Stimulated activated naive CD8-positive, alpha-beta T cell treated with anti-CD3 and anti-CD28 coated beads, Interleukin-15, Interleukin-2, amounts not matched to agents 100 U/mL and 50 U/mL, for 24 hours (primary cell): ENCODE measurements around the gene CEP290.
"Not testable (repeated sequence)": the region's sequence is repeated elsewhere in the genome, so short reads cannot be mapped to it uniquely, and the experiment has no call there.

Experiments used
- ATAC-seq: fragments of 150-1000 bp; cut with Tn5 transposase; one replicate; pipeline ENCODE4 v1.10.0; 2021
- DNase-seq: peaks from one replicate; pipeline ENCODE4 v3.0.0; 2021

Gene CEP290

DNA sequence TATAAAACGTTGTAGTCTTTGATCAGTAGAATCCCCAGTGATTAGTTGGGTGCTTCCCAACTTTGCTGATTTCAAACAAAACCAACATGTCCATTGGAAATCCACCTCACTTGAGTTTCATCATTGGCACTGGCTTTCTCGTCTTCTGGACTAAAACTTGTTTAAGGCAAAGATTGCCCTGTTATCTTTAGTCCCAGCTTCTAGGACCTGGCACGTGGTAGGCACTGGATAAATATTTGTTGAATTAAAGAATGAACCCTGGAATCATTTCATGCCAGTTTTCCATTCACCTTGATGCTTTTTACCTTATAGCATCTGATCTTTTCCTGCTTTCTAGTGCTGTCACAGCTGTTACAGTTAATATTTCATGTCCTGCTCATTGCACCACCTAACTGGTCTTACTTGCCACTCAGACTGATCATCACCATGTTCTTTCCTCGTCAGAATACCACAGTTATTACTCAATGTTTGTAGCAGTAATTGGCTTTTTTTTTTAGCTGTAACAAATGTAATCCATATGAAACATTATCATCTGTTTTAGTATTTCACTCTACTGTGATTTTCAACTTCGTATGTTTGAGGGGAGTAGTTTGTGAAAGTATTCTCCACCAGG lies 105.4 kb downstream of the CEP290 start:
- ATAC-seq (no peak), DNase-seq (no peak)

DNA sequence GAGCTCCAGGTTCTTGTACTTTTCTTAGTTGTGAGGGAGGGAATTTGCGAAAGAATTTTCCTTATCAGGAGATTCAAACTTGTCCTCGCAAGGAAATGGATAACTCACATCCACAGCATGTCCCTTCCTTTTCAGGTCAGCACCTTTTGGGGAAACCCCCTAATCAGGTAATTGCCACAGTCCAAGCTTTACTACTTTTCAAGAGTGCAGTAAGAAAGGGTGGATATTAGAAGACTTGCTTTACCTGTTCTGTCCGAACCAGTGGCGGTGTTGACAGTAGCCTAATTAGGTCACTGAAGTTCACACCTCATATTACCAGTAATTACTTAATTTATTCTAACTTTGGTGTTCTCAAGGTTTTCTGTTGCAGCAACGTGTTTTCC lies 106.0 kb downstream of the CEP290 start:
- DNase-seq (no peak), ATAC-seq (no peak)

DNA sequence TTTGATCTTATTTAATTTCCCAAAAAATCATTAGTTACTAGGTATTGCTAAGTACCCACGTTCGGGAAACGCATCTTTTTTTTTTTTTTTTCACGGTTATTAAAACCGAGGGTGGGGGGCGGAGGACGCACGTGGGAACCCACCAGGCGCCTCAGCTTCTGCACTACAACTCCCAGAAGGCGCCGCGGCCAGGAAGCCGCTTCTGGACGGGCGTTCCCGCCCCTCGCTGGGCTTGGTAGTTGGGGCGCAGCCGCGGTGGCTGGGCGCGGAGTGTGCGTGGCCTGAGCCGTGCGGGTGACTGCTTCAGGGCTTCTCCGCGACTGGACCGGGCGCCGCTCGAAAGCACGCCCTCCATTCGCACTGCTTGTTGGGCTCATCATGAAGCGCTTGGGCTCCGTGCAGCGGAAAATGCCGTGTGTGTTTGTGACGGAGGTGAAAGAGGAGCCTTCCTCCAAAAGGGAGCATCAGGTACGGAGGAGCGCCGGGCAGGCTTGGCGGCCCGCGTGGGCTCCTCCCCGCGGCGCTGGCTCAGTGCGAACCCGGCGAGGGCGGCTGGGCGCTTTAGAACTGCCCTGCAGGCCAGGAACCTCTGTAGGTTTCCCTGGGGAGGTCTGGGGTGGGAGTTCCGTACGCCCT lies 106.5 kb downstream of the CEP290 start:
- peak; percentile 90 for DNase-seq
- peak; percentile 100 for ATAC-seq

DNA sequence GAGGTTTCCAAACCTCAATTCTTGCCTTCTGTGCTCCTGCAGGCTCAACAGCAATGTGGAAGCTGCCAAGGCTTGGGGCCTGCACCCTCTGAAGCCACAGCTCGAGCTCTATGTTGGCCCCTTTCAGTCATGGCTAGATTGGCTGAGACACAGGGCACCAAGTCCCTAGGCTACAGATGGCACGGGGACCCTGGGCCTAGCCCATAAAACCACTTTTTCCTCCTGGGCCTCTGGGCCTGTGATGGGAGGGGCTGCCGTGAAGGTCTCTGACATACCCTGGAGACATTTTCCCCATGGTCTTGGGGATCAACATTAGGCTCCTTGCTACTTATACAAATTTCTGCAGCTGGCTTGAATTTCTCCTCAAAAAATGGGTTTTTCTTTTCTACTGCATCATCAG lies 110.7 kb downstream of the CEP290 start:
- ATAC-seq, DNase-seq: not testable (repeated sequence)

DNA sequence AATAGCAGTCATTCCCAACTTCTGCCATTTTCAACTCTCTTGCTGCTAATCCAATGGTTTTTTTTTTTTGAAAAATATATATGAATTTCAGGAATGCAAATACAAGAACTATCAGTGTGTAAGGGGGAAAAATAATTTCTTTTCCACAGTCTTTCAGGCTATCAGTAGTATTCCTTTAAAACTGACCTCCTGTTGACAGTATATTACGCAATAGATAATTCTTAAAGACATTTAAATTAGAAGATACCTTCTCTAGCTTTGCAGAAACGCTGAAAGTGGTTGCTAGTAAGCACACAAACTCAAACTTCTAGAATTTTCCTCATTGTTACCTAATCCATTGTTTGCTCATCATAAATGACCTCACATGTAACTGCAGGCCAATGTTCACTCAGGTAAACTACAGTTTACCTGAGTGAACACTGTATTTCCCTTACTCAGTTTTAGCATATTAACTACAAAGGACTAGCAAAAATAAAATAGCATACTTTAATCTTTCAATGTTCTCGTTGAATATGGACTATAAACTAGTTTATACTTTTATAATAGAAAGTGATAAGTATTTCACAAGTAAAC lies 112.7 kb downstream of the CEP290 start, which contains the start of gene C12orf50:
TSS of gene C12orf50 (minus strand) at position 309 of the 573 bp plus-strand sequence. CDS start 2,439 bp downstream, outside the sequence.
- ATAC-seq (no peak), DNase-seq (no peak)

DNA sequence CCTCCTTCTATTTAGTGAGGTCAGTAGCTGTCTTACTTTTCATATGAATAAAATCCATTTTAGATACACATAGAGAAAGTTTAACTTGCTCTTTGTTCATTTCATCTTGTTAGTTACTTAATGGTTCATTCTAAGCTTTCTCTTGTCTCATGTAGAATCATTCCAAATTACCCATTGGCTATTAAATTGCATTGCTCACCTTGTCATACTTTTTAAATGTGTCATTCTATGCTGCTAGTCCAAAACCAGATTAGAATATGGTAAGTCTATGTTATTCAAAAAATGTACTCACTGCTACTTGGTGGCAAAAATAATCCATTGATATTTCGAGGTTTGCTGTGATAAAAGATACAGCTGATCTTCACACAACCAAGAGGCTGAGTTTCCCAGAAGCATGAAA lies 115.7 kb downstream of the CEP290 start:
- DNase-seq = no peak

DNA sequence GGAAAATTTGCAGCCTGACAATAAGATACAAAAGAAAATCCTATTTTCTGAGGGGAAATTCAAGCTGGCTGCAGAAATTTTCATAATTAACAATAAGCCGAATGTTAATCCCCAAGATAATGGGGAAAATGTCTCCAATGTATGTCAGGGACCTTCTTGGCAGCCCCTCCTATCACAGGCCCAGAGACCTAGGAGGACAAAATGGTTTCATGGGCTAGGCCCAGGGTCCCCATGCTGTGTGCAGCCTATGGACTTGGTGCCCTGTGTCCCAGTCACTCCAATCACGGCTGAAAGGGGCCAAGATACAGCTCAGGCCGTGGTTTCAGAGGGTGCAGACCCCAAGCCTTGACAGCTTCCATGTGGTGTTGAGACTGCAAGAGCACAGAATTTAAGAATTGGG lies 123.9 kb downstream of the CEP290 start:
- DNase-seq (no peak), ATAC-seq (no peak)

More for the DNA sequence above, 115.7 kb downstream of the CEP290 start:
- ATAC-seq = no peak

DNA sequence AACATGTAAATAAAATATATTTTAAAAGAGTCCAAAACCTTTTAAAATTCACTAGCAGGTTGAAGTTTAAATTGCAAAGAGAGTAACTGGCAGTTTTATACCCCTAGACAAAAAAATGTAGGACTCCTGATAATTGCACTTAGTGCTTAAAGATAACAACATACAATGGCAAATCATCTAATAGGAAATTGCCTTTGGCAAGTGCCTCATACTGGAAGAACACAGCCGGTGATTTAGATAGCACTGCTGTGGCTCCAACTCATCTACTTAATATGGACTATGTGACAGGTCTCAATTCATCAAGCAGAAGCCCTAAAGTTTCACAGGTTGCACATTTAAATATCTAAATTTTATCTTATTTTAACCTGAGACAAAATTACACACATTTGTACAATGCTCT lies 126.1 kb downstream of the CEP290 start:
- ATAC-seq = no peak
- no peak for DNase-seq

DNA sequence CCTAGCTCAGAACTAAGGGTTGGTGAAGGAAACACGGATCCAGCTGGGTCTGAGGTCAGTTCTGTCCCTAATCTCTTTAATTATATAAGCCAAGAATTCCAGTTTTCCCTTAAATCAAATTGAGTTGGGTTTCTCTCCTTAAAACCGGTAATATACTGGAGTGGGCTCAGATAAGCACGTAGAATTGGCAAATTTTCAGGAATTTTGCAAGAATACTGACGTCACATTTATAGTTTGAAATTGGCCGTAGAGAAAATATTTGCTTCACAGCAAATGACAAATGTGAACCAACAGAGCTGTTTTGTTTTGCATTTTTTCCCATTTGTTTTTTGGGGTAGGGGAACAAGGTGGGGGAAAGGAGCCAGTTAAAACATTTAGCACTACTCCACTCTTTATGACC lies 130.1 kb downstream of the CEP290 start:
- DNase-seq (no peak), ATAC-seq (no peak)

DNA sequence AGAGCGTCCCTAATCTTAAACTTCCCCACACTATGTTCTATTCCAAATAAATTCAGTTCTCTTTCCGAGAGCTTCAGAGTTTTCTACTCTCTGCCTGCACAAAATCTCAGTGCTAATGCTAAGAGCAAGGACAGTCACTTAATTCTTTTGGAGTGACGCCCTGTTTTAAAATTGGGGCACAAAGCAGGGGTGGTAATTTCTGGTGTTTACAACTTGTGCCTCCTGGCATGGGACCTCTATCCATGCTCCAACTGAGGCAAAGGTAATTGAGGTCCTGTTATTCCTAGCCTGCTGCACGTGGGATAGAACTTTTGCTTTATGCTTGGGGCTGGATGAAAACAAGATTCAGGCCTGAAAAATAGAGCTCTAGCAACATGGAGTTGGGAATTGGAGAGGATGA lies 135.5 kb downstream of the CEP290 start:
- ATAC-seq (no peak), DNase-seq (no peak)

DNA sequence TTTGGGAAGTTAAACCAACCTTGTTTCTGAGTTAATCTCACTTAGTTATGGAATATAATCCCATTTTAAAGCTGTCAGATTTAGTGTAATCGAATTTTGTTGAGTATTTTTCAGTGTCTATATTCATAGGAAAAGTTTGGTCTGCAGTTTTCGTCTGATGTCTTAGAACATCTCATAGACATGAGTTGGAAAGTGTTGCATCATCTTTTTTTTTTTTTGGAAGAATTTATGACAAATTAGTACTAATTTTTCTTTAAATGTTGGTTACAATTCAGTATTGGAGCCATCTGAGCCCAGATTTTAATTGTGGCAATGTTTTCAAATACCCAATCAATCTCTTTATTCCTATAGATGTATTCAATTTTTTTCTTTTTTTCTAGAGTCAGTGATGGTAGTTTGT lies 140.6 kb downstream of the CEP290 start:
- DNase-seq (no peak), ATAC-seq (no peak)
